ENCODE data around the gene TIE1. TPM values are rescaled to one million over a fixed set of nuclear protein-coding genes. Genes with fewer than 3 reads are reported as not detected.

Gene TIE1
- total RNA-seq, 1 donor from 2014 or later = not detected

DNA sequence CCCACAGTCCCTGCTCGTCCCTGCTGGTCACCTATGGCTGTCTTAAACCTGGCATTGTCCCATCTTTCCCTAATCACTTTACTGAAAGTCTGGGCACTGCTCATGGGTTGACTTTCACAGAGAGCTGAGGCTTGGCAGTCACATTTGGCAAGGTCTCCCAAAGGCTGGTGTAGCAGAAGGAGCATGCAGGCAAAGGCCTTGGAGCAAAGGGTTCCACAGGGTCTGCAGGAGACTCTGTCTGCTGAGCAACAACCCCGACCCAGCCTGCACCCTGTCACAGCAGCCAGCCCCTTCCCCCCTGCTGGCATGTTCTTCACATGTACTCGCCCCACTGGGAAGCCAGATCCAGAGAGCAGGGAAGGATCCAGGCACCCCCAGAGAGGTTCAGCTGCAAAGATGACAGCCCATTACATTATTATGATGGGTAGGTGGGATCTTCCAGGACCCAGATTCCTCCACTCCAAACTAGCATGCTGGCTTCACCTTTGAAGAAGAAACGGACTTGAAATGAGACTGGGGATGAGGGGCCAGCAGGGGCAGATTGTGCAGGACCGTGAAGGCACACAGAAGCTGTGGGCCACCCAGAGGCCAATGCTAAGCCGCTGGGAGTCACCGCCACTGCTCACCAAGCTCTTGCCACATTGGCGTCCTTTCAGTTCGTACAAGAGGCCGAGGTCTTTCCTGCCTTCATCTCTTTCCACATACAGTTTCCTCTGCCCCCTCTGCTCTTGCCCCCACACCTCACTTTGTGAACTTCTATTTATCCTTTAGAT lies 45.2 kb upstream of the TIE1 start:
- no peak overlapping the region for H3K27ac Mint-ChIP-seq
- H3K4me3 Mint-ChIP-seq = no peak overlapping the region
- ATAC-seq (ENCODE audit: low read depth) (no peak), DNase-seq (no peak)
- TF ChIP-seq, protein P1, sequence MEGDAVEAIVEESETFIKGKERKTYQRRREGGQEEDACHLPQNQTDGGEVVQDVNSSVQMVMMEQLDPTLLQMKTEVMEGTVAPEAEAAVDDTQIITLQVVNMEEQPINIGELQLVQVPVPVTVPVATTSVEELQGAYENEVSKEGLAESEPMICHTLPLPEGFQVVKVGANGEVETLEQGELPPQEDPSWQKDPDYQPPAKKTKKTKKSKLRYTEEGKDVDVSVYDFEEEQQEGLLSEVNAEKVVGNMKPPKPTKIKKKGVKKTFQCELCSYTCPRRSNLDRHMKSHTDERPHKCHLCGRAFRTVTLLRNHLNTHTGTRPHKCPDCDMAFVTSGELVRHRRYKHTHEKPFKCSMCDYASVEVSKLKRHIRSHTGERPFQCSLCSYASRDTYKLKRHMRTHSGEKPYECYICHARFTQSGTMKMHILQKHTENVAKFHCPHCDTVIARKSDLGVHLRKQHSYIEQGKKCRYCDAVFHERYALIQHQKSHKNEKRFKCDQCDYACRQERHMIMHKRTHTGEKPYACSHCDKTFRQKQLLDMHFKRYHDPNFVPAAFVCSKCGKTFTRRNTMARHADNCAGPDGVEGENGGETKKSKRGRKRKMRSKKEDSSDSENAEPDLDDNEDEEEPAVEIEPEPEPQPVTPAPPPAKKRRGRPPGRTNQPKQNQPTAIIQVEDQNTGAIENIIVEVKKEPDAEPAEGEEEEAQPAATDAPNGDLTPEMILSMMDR (IDR thresholded peaks at IDR 0.05) = no peak
- H3K36me3 Mint-ChIP-seq (ENCODE audit: low read depth) = no peaks in the 10 kb centered on the region
- peaks cover 2% of the 10 kb centered on the region for H3K27me3 Mint-ChIP-seq
- intact Hi-C loops (cut with micrococcal nuclease) = no loop called here
- H3K4me1 Mint-ChIP-seq = no peaks in the 10 kb centered on the region
- ChIA-PET POLR2A (no interaction called here), CTCF (no interaction called here)
- H3K9me3 Mint-ChIP-seq = peaks cover 8% of the 10 kb centered on the region

GRCh38 chr1:43256675-43257570 lies 43.9 kb upstream of the TIE1 start:
- TF ChIP-seq, protein P1 (IDR thresholded peaks at IDR 0.05) = no peak
- ATAC-seq (ENCODE audit: low read depth) (no peak), DNase-seq (no peak)
- Mint-ChIP-seq H3K9me3 (peaks cover 8% of the 10 kb centered on the region), H3K27me3 (peaks cover 2% of the 10 kb centered on the region), H3K4me3 (no peak overlapping the region), H3K36me3 (ENCODE audit: low read depth) (no peaks in the 10 kb centered on the region), H3K27ac (no peak overlapping the region), H3K4me1 (no peaks in the 10 kb centered on the region)
- ChIA-PET CTCF (no interaction called here), POLR2A (no interaction called here)
- intact Hi-C loops (cut with micrococcal nuclease) = no loop called here

- POLR2A ChIA-PET = no interaction called here
Observed at GRCh38 chr1:43258370-43258769, 42.4 kb upstream of the TIE1 start.

DNA sequence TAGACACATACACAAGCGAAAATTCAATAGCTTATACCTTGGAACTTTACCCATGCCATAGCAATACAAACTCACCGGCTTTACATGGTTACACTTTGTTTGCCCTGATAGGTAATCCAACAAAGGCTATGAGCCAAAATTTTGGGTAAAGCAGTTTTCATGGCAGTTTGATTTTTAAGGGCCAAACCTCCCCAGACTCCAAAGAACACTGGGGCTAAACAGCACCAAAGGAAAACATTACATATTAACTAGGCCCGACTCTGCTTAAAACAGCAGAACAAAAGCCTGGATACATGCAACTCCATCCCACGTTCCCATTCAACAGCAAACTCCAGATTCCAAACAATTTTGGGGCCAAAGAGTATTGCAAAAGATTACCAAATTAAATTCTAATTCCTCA lies 35.4 kb upstream of the TIE1 start:
- ATAC-seq (ENCODE audit: low read depth) (no peak), DNase-seq (no peak)
- Mint-ChIP-seq H3K36me3 (ENCODE audit: low read depth) (no peaks in the 10 kb centered on the region), H3K9me3 (peaks cover 3% of the 10 kb centered on the region), H3K4me1 (peaks cover 5% of the 10 kb centered on the region), H3K27ac (no peak overlapping the region), H3K4me3 (no peak overlapping the region), H3K27me3 (peaks cover 3% of the 10 kb centered on the region)
- intact Hi-C loops (cut with micrococcal nuclease) = no loop called here
- ChIA-PET CTCF (no interaction called here), POLR2A (no interaction called here)
- TF ChIP-seq, protein P1 (IDR thresholded peaks at IDR 0.05) = no peak

More at GRCh38 chr1:43258370-43258769, 42.4 kb upstream of the TIE1 start:
- TF ChIP-seq, protein P1 (IDR thresholded peaks at IDR 0.05) = no peak
- CTCF ChIA-PET = no interaction called here
- Mint-ChIP-seq H3K9me3 (peaks cover 8% of the 10 kb centered on the region), H3K27me3 (peaks cover 2% of the 10 kb centered on the region), H3K4me3 (no peak overlapping the region), H3K36me3 (ENCODE audit: low read depth) (no peaks in the 10 kb centered on the region), H3K27ac (no peak overlapping the region), H3K4me1 (no peaks in the 10 kb centered on the region)
- DNase-seq (no peak), ATAC-seq (ENCODE audit: low read depth) (no peak)
- intact Hi-C loops (cut with micrococcal nuclease) = no loop called here

- TF ChIP-seq, protein P1 (IDR thresholded peaks at IDR 0.05) = no peak
- Mint-ChIP-seq H3K27ac (no peak overlapping the region), H3K36me3 (ENCODE audit: low read depth) (no peaks in the 10 kb centered on the region), H3K4me3 (no peak overlapping the region), H3K27me3 (peaks cover 9% of the 10 kb centered on the region), H3K9me3 (peaks cover 3% of the 10 kb centered on the region), H3K4me1 (peaks cover 13% of the 10 kb centered on the region)
- POLR2A ChIA-PET = no interaction called here
- DNase-seq (no peak), ATAC-seq (ENCODE audit: low read depth) (no peak)
- intact Hi-C loops (cut with micrococcal nuclease) = no loop called here
- CTCF ChIA-PET = no interaction called here
Observed at GRCh38 chr1:43266881-43267280, 33.9 kb upstream of the TIE1 start.

All from activated B cell treated with CpG ODN at 0.5 μM for 24 hours (primary cell).